ENCODE results near the gene ZNF652.

- TF ChIP-seq POLR2AphosphoS5 (IDR thresholded peaks at IDR 0.05; ENCODE audit: low read depth) (no peak), CTCF (conservative IDR thresholded peaks at IDR 0.05; ENCODE audit: low read depth in 2 of 2) (no peak), EZH2 (IDR thresholded peaks at IDR 0.05; ENCODE audit: low read depth, unreplicated experiment) (no peak), EZH2phosphoT487 (IDR thresholded peaks at IDR 0.05; ENCODE audit: unreplicated experiment) (no peak), JUNB (IDR thresholded peaks at IDR 0.05; ENCODE audit: unreplicated experiment) (no peak), CREB1 (CRISPR knock-in tag; IDR thresholded peaks at IDR 0.05; ENCODE audit: low read depth) (no peak), ETS1 (IDR thresholded peaks at IDR 0.05) (no peak), NANOG (IDR thresholded peaks at IDR 0.05; ENCODE audit: borderline replicate concordance) (no peak), ZNF114 (CRISPR knock-in tag; IDR thresholded peaks at IDR 0.05) (no peak), STAT1 (IDR thresholded peaks at IDR 0.05; ENCODE audit: unreplicated experiment) (no peak), ZNF331 (CRISPR knock-in tag; IDR thresholded peaks at IDR 0.05; ENCODE audit: low read depth) (no peak)
- TF ChIP-seq, protein P1, sequence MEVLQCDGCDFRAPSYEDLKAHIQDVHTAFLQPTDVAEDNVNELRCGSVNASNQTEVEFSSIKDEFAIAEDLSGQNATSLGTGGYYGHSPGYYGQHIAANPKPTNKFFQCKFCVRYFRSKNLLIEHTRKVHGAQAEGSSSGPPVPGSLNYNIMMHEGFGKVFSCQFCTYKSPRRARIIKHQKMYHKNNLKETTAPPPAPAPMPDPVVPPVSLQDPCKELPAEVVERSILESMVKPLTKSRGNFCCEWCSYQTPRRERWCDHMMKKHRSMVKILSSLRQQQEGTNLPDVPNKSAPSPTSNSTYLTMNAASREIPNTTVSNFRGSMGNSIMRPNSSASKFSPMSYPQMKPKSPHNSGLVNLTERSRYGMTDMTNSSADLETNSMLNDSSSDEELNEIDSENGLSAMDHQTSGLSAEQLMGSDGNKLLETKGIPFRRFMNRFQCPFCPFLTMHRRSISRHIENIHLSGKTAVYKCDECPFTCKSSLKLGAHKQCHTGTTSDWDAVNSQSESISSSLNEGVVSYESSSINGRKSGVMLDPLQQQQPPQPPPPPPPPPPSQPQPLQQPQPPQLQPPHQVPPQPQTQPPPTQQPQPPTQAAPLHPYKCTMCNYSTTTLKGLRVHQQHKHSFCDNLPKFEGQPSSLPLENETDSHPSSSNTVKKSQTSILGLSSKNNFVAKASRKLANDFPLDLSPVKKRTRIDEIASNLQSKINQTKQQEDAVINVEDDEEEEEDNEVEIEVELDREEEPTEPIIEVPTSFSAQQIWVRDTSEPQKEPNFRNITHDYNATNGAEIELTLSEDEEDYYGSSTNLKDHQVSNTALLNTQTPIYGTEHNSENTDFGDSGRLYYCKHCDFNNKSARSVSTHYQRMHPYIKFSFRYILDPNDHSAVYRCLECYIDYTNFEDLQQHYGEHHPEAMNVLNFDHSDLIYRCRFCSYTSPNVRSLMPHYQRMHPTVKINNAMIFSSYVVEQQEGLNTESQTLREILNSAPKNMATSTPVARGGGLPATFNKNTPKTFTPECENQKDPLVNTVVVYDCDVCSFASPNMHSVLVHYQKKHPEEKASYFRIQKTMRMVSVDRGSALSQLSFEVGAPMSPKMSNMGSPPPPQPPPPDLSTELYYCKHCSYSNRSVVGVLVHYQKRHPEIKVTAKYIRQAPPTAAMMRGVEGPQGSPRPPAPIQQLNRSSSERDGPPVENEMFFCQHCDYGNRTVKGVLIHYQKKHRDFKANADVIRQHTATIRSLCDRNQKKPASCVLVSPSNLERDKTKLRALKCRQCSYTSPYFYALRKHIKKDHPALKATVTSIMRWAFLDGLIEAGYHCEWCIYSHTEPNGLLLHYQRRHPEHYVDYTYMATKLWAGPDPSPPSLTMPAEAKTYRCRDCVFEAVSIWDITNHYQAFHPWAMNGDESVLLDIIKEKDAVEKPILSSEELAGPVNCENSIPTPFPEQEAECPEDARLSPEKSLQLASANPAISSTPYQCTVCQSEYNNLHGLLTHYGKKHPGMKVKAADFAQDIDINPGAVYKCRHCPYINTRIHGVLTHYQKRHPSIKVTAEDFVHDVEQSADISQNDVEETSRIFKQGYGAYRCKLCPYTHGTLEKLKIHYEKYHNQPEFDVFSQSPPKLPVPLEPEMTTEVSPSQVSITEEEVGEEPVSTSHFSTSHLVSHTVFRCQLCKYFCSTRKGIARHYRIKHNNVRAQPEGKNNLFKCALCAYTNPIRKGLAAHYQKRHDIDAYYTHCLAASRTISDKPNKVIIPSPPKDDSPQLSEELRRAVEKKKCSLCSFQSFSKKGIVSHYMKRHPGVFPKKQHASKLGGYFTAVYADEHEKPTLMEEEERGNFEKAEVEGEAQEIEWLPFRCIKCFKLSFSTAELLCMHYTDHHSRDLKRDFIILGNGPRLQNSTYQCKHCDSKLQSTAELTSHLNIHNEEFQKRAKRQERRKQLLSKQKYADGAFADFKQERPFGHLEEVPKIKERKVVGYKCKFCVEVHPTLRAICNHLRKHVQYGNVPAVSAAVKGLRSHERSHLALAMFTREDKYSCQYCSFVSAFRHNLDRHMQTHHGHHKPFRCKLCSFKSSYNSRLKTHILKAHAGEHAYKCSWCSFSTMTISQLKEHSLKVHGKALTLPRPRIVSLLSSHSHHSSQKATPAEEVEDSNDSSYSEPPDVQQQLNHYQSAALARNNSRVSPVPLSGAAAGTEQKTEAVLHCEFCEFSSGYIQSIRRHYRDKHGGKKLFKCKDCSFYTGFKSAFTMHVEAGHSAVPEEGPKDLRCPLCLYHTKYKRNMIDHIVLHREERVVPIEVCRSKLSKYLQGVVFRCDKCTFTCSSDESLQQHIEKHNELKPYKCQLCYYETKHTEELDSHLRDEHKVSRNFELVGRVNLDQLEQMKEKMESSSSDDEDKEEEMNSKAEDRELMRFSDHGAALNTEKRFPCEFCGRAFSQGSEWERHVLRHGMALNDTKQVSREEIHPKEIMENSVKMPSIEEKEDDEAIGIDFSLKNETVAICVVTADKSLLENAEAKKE (CRISPR knock-in tag; IDR thresholded peaks at IDR 0.05) = no peak
- TF ChIP-seq, protein P2, sequence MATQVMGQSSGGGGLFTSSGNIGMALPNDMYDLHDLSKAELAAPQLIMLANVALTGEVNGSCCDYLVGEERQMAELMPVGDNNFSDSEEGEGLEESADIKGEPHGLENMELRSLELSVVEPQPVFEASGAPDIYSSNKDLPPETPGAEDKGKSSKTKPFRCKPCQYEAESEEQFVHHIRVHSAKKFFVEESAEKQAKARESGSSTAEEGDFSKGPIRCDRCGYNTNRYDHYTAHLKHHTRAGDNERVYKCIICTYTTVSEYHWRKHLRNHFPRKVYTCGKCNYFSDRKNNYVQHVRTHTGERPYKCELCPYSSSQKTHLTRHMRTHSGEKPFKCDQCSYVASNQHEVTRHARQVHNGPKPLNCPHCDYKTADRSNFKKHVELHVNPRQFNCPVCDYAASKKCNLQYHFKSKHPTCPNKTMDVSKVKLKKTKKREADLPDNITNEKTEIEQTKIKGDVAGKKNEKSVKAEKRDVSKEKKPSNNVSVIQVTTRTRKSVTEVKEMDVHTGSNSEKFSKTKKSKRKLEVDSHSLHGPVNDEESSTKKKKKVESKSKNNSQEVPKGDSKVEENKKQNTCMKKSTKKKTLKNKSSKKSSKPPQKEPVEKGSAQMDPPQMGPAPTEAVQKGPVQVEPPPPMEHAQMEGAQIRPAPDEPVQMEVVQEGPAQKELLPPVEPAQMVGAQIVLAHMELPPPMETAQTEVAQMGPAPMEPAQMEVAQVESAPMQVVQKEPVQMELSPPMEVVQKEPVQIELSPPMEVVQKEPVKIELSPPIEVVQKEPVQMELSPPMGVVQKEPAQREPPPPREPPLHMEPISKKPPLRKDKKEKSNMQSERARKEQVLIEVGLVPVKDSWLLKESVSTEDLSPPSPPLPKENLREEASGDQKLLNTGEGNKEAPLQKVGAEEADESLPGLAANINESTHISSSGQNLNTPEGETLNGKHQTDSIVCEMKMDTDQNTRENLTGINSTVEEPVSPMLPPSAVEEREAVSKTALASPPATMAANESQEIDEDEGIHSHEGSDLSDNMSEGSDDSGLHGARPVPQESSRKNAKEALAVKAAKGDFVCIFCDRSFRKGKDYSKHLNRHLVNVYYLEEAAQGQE (IDR thresholded peaks at IDR 0.05; ENCODE audit: unreplicated experiment) = no peak
Measured at GRCh38 chr17:49297141-49297540, 64.9 kb downstream of the ZNF652 start.

All from GM23338 (cell line).